Kidney glomerular epithelial cell (primary cell): Measurements from ENCODE around the gene TXNL4B.

Source experiments
- DNase-seq: peaks from one replicate; lab custom pipeline; 2025; lab: John Stamatoyannopoulos, UW

Gene TXNL4B

GRCh38 chr16:72093448-72094265, at the start of gene TXNL4B, which contains the start of gene DHX38:
TXNL4B (minus strand) TSS chr16:72093620; CDS start chr16:72090749, 2,871 bp downstream.
DHX38 (plus strand) TSS chr16:72093847; CDS start chr16:72096158, 2,311 bp downstream.
- DNase-seq = peak; percentile 99

GRCh38 chr16:72142476-72142875, 49.1 kb upstream of the TXNL4B start:
- no peak for DNase-seq

GRCh38 chr16:72139908-72140307, 46.5 kb upstream of the TXNL4B start:
- no peak for DNase-seq

GRCh38 chr16:72138064-72138572, 44.7 kb upstream of the TXNL4B start:
- DNase-seq = no peak

GRCh38 chr16:72137380-72138063, 44.1 kb upstream of the TXNL4B start:
- DNase-seq = no peak

- no peak for DNase-seq
Observed at GRCh38 chr16:72134507-72134906, 41.1 kb upstream of the TXNL4B start.

- no peak for DNase-seq
Observed at GRCh38 chr16:72132726-72133125, 39.3 kb upstream of the TXNL4B start.

GRCh38 chr16:72131036-72131435, 37.6 kb upstream of the TXNL4B start:
- DNase-seq = no peak

GRCh38 chr16:72129976-72130656, 36.7 kb upstream of the TXNL4B start:
- no peak for DNase-seq

GRCh38 chr16:72128701-72129100, 35.3 kb upstream of the TXNL4B start:
- DNase-seq = no peak

GRCh38 chr16:72126429-72126765, 33.0 kb upstream of the TXNL4B start:
- DNase-seq = no peak

- no peak for DNase-seq
Observed at GRCh38 chr16:72125635-72126428, 32.4 kb upstream of the TXNL4B start.

- peak; percentile 21 for DNase-seq
Observed at GRCh38 chr16:72124761-72125634, 31.6 kb upstream of the TXNL4B start.

GRCh38 chr16:72124148-72124547, 30.7 kb upstream of the TXNL4B start:
- DNase-seq = no peak

GRCh38 chr16:72123426-72123825, 30.0 kb upstream of the TXNL4B start:
- no peak for DNase-seq

- no peak for DNase-seq
Observed at GRCh38 chr16:72122916-72123315, 29.5 kb upstream of the TXNL4B start.

- DNase-seq = no peak
Observed at GRCh38 chr16:72122308-72122707, 28.9 kb upstream of the TXNL4B start.

GRCh38 chr16:72120026-72120425, 26.6 kb upstream of the TXNL4B start:
- no peak for DNase-seq

- no peak for DNase-seq
Observed at GRCh38 chr16:72113616-72113945, 20.2 kb upstream of the TXNL4B start.

GRCh38 chr16:72112906-72113615, 19.6 kb upstream of the TXNL4B start:
- DNase-seq = no peak
